CD14-positive monocyte (primary cell): ENCODE results near the gene TLR9. TPM values are rescaled to one million over a fixed set of nuclear protein-coding genes. Genes with fewer than 3 reads are reported as not detected.
"Not testable (repeated sequence)": the region's sequence is repeated elsewhere in the genome, so short reads cannot be mapped to it uniquely, and the experiment has no call there.

ENCODE experiments used
- DNase-seq, 3 donors: peaks; one replicate each; pipeline ENCODE4 v3.0.0-alpha.2; 2011 to 2022
- H2AFZ ChIP-seq: 2 replicates; pipeline ENCODE4 v1.6.0; 2012; ENCODE audit warnings: mild to moderate bottlenecking, low read depth, low read length, inconsistent platforms; ENCODE audit not compliant: insufficient read depth, poor library complexity, severe bottlenecking
- H3K27ac ChIP-seq, 2 donors: 1 replicate in 1 of 2; 2 replicates in 1 of 2; pipeline ENCODE4 v1.5.1; 2012 to 2013; ENCODE audit warnings: low read length in 2 of 2, control low read depth in 1 of 2, inconsistent platforms in 1 of 2, low read depth in 1 of 2, mild to moderate bottlenecking in 1 of 2
- H3K27me3 ChIP-seq, 2 donors: one replicate each; pipeline versions ENCODE4 v1.6.0 to v1.6.1; 2011 to 2013; ENCODE audit warnings: low read length in 2 of 2; ENCODE audit not compliant: control insufficient read depth in 2 of 2, insufficient read depth in 2 of 2
- H3K36me3 ChIP-seq, 2 donors: replicated peaks in 1 of 2; 1 replicate in 1 of 2; 2 replicates in 1 of 2; pipeline versions ENCODE4 v1.5.1 to v1.6.1; 2012 to 2013; ENCODE audit warnings: low read length in 2 of 2, control low read depth in 1 of 2, inconsistent platforms in 1 of 2, mild to moderate bottlenecking in 1 of 2; ENCODE audit not compliant: insufficient read depth in 2 of 2, control insufficient read depth in 1 of 2
- H3K4me1 ChIP-seq, 2 donors: 1 replicate in 1 of 2; 2 replicates in 1 of 2; pipeline versions ENCODE4 v1.5.1 to v1.6.1; 2012 to 2013; ENCODE audit warnings: low read length in 2 of 2, control low read depth in 1 of 2, inconsistent platforms in 1 of 2, mild to moderate bottlenecking in 1 of 2, moderate library complexity in 1 of 2; ENCODE audit not compliant: insufficient read depth in 2 of 2, control insufficient read depth in 1 of 2
- H3K4me2 ChIP-seq: replicated peaks from 2 replicates; pipeline ENCODE3; 2012; ENCODE audit warnings: low read length, moderate library complexity, mild to moderate bottlenecking; ENCODE audit not compliant: poor library complexity, severe bottlenecking; ENCODE audit errors: extremely low read depth
- H3K4me3 ChIP-seq, 3 experiments: fragments of 200-600 bp in 1 of 3; sonication (generic) in 1 of 3; replicated peaks in 1 of 3; 1 replicate in 2 of 3; 2 replicates in 1 of 3; pipeline ENCODE4 v1.5.1; 2011 to 2013; ENCODE audit warnings: low read length in 3 of 3, mild to moderate bottlenecking in 3 of 3, control low read depth in 2 of 3, low read depth in 2 of 3, inconsistent platforms in 1 of 3, moderate library complexity in 1 of 3
- H3K79me2 ChIP-seq: 2 replicates; pipeline ENCODE4 v1.6.0; 2012; ENCODE audit warnings: mild to moderate bottlenecking, control low read depth, inconsistent platforms, low read length, moderate library complexity; ENCODE audit not compliant: insufficient read depth
- H3K9ac ChIP-seq: 2 replicates; pipeline ENCODE4 v1.6.0; 2017; ENCODE audit warnings: low read length, mild to moderate bottlenecking; ENCODE audit not compliant: insufficient read depth, poor library complexity, severe bottlenecking
- H3K9me3 ChIP-seq, 2 donors: replicated peaks in 1 of 2; 1 replicate in 1 of 2; 2 replicates in 1 of 2; pipeline versions ENCODE4 v1.5.1 to v1.6.1; 2012 to 2013; ENCODE audit warnings: low read length in 2 of 2, control low read depth in 1 of 2; ENCODE audit not compliant: control insufficient read depth in 1 of 2, insufficient read depth in 1 of 2
- H4K20me1 ChIP-seq: 2 replicates; pipeline ENCODE4 v1.6.0; 2012; ENCODE audit warnings: mild to moderate bottlenecking, low read length, control low read depth, moderate library complexity; ENCODE audit not compliant: insufficient read depth
- H3K27ac Mint-ChIP-seq, 7 donors: one replicate each; pipeline ENCODE4 v1.8.0; 2020; ENCODE audit warnings: mild to moderate bottlenecking in 7 of 7, mixed read lengths in 7 of 7, moderate library complexity in 6 of 7, inconsistent platforms in 2 of 7
- H3K27me3 Mint-ChIP-seq, 3 donors: one replicate each; pipeline ENCODE4 v1.8.0; 2021 to 2022; ENCODE audit warnings: low read depth in 3 of 3, mild to moderate bottlenecking in 3 of 3, mixed read lengths in 3 of 3, moderate library complexity in 3 of 3, inconsistent platforms in 1 of 3
- H3K36me3 Mint-ChIP-seq, 2 donors: one replicate each; pipeline ENCODE4 v1.8.0; 2020; ENCODE audit warnings: mixed read lengths in 2 of 2, inconsistent platforms in 1 of 2, mild to moderate bottlenecking in 1 of 2
- H3K4me1 Mint-ChIP-seq: one replicate; pipeline ENCODE4 v1.8.0; 2020; ENCODE audit warnings: mild to moderate bottlenecking, mixed read lengths
- H3K4me3 Mint-ChIP-seq, 2 donors: one replicate each; pipeline ENCODE4 v1.8.0; 2020; ENCODE audit warnings: mild to moderate bottlenecking in 2 of 2, mixed read lengths in 2 of 2, moderate library complexity in 1 of 2
- H3K9me3 Mint-ChIP-seq, 7 donors: one replicate each; pipeline ENCODE4 v1.8.0; 2020 to 2022; ENCODE audit warnings: mixed read lengths in 7 of 7, mild to moderate bottlenecking in 6 of 7, moderate library complexity in 6 of 7, inconsistent platforms in 2 of 7
- WGBS: methylation state at CpG from one replicate; pipeline ENCODE4 v1.1.5; 2013; ENCODE audit warnings: missing lambda C conversion rate; ENCODE audit not compliant: insufficient coverage; 5-methylcytosine and 5-hydroxymethylcytosine counted together
- intact Hi-C, 2 donors: fragments of 100-400 bp; cut with micrococcal nuclease; formaldehyde crosslinking; loops; one replicate each; pipeline versions ENCODE4 v1.15.0 to v1.15.1; 2023
- polyA plus RNA-seq, 3 donors: library from polyadenylated mRNA; depleted of rRNA in 1 of 3; unstranded in 2 of 3; stranded (reverse) in 1 of 3; fragments of 300-500 nt in 2 of 3; fragments of >200 nt in 1 of 3; fragmentation: Illumina TruSeq in 2 of 3; gene quantifications; 1 replicate in 2 of 3; 2 replicates in 1 of 3; pipeline ENCODE4 v1.2.3, GENCODE V29; 2012 to 2021
- TF ChIP-seq, protein P1 (sequence below): fragments of 200-600 bp; IDR thresholded peaks from one replicate; pipeline ENCODE4 v1.8.0; 2022; ENCODE audit warnings: antibody characterized with exemption, mild to moderate bottlenecking

The TLR9 gene
- polyA plus RNA-seq, 3 donors: 0.91 TPM; not detected in 2

DNA sequence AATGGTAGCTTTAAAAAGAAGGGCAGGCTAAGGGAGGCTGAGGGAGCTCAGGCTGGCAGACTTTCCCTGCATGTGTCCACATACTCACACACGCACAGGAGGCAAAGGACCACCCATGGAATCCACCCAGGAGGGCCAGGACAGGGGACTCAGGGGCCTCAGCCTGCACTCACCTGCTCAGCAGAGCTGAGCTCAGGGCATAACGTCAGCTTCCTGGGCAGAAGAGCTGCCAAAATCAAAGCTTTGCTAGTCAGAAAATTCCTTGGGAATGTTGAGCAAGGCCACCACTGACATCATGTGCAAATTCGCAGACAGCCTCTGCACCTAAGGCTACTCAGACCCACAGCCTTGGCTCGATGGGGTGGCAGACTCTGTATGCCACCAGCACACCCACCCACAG, 43.9 kb downstream of the TLR9 start:
- Histone ChIP-seq H3K27ac (no peak overlapping the region), H3K27me3 (no peaks in the 10 kb centered on the region), H3K4me1 (peaks cover 24 to 26% of the 10 kb centered on the region in 2 donors), H3K4me3 (no peak overlapping the region), H3K79me2 (peaks cover 6% of the 10 kb centered on the region), H4K20me1 (no peaks in the 10 kb centered on the region), H3K9me3 (no peaks in the 10 kb centered on the region), H3K9ac (no peak overlapping the region), H3K36me3 (no peaks in the 10 kb centered on the region), H3K4me2 (no peak overlapping the region), H2AFZ (no peak overlapping the region)
- Mint-ChIP-seq H3K27ac (no peak overlapping the region), H3K4me3 (no peak overlapping the region), H3K27me3 (peaks cover 1 to 4% (median 2%) of the 10 kb centered on the region in 3 donors), H3K4me1 (peaks cover 37% of the 10 kb centered on the region), H3K9me3 (peaks cover 0 to 5% (median 0%) of the 10 kb centered on the region in 7 donors), H3K36me3 (peaks cover 0 to 3% of the 10 kb centered on the region in 2 donors)
- intact Hi-C loops: no loop called here
- TF ChIP-seq, protein P1, sequence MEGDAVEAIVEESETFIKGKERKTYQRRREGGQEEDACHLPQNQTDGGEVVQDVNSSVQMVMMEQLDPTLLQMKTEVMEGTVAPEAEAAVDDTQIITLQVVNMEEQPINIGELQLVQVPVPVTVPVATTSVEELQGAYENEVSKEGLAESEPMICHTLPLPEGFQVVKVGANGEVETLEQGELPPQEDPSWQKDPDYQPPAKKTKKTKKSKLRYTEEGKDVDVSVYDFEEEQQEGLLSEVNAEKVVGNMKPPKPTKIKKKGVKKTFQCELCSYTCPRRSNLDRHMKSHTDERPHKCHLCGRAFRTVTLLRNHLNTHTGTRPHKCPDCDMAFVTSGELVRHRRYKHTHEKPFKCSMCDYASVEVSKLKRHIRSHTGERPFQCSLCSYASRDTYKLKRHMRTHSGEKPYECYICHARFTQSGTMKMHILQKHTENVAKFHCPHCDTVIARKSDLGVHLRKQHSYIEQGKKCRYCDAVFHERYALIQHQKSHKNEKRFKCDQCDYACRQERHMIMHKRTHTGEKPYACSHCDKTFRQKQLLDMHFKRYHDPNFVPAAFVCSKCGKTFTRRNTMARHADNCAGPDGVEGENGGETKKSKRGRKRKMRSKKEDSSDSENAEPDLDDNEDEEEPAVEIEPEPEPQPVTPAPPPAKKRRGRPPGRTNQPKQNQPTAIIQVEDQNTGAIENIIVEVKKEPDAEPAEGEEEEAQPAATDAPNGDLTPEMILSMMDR: no peak
- WGBS: 82% methylated on average over 3 of the region's 4 CpGs
- DNase-seq: no peak

DNA sequence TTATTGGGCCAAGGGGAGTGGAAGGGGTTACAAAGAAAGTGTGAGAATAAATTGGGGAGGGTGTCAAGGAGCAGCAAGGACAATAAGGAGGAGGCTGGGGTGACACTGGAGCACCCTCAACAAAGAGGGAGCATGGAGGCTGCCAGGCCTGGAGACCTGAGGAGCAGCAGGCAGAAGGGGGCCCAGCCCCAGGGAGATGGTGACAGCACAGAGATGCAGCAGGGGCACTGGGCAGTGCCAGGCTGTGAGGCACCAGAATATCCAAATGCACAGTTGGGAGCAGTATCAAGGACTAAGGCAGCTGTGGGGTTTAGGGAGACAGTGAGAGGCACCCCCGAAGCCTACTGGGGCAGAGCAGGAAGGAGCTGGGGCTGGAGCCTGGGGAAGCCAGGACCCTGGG, 46.9 kb downstream of the TLR9 start:
- Mint-ChIP-seq H3K9me3 (peaks cover 0 to 5% (median 0%) of the 10 kb centered on the region in 7 donors), H3K4me1 (peaks cover 36% of the 10 kb centered on the region), H3K27ac (peak overlapping the region in 4 of 7 donors; percentile 9 to 80 (median 52)), H3K36me3 (peaks cover 3 to 7% of the 10 kb centered on the region in 2 donors), H3K4me3 (no peak overlapping the region), H3K27me3 (peaks cover 1 to 6% (median 4%) of the 10 kb centered on the region in 3 donors)
- no peak overlapping the region for H2AFZ ChIP-seq
- no peaks in the 10 kb centered on the region for H4K20me1 ChIP-seq
- H3K27ac ChIP-seq: no peak overlapping the region
- H3K9ac ChIP-seq: no peak overlapping the region
- TF ChIP-seq, protein P1: no peak
- no peaks in the 10 kb centered on the region for H3K27me3 ChIP-seq
- H3K4me3 ChIP-seq: no peak overlapping the region
- no peak overlapping the region for H3K4me2 ChIP-seq
- 91% methylated on average over 1 of the region's 1 CpG for WGBS
- no peaks in the 10 kb centered on the region for H3K36me3 ChIP-seq
- H3K79me2 ChIP-seq: no peaks in the 10 kb centered on the region
- intact Hi-C loops: no loop called here
- DNase-seq: no peak
- no peaks in the 10 kb centered on the region for H3K9me3 ChIP-seq
- peaks cover 29 to 34% of the 10 kb centered on the region in 2 donors for H3K4me1 ChIP-seq

DNA sequence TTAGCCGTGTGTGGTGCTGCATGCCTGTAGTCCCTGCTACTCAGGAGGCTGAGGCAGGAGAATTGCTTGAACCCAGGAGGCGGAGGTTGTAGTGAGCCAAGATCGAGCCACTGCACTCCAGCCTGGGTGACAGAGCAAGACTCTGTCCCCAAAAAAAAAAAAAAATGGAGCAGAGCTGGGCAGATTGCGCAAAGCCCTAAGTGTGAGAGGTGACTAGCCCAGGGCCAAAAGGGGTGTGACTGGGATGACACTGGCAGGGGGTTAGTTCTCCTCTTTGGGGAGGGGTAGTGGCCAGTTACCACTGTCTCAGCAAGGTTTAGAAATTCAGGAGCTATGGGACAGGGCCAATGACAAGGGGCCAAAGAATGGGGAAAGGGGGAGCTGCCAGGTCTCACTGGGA, 47.3 kb downstream of the TLR9 start:
- H3K4me1 Mint-ChIP-seq: peaks cover 36% of the 10 kb centered on the region

More for the DNA sequence above, 47.3 kb downstream of the TLR9 start:
- DNase-seq: peak; percentile 64 to 86 (median 74)
- H3K9ac ChIP-seq, H3K36me3 ChIP-seq, H3K9me3 ChIP-seq, H3K27ac ChIP-seq, H3K36me3 Mint-ChIP-seq, H3K79me2 ChIP-seq, intact Hi-C loops, H3K4me3 Mint-ChIP-seq, H2AFZ ChIP-seq, H3K4me3 ChIP-seq, H3K27me3 Mint-ChIP-seq, H3K4me2 ChIP-seq, H4K20me1 ChIP-seq, H3K9me3 Mint-ChIP-seq, H3K27me3 ChIP-seq: not testable (repeated sequence)
- H3K4me1 ChIP-seq: peaks cover 29 to 34% of the 10 kb centered on the region in 2 donors
- H3K27ac Mint-ChIP-seq: peak overlapping the region in 4 of 7 donors; percentile 9 to 82 (median 69)
- 36% methylated on average over 2 of the region's 4 CpGs for WGBS
